ENCODE results near the gene RAPGEF1.

DNA sequence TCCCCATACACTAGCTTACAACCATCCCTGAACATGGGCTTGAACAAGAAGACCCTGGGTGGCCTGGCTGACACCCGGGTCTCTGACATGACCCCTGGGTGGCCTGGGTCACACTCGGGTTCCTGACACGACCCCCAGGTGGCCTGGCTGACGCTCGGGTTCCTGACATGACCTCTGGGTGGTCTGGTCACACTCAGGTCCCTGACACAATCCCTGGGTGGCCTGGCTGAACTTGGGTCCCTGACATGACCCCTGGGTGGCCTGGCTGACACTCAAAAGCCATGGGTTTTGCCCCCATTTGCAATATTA lies 156.6 kb downstream of the RAPGEF1 start:
- TF ChIP-seq ZNF124 (CRISPR knock-in tag; IDR thresholded peaks at IDR 0.05) = no peak
- no peak for TF ChIP-seq CBFB (CRISPR knock-in tag; IDR thresholded peaks at IDR 0.05)
- TF ChIP-seq, protein P1, sequence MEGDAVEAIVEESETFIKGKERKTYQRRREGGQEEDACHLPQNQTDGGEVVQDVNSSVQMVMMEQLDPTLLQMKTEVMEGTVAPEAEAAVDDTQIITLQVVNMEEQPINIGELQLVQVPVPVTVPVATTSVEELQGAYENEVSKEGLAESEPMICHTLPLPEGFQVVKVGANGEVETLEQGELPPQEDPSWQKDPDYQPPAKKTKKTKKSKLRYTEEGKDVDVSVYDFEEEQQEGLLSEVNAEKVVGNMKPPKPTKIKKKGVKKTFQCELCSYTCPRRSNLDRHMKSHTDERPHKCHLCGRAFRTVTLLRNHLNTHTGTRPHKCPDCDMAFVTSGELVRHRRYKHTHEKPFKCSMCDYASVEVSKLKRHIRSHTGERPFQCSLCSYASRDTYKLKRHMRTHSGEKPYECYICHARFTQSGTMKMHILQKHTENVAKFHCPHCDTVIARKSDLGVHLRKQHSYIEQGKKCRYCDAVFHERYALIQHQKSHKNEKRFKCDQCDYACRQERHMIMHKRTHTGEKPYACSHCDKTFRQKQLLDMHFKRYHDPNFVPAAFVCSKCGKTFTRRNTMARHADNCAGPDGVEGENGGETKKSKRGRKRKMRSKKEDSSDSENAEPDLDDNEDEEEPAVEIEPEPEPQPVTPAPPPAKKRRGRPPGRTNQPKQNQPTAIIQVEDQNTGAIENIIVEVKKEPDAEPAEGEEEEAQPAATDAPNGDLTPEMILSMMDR (CRISPR knock-in tag; IDR thresholded peaks at IDR 0.05) = no peak
- TF ChIP-seq, protein P2, sequence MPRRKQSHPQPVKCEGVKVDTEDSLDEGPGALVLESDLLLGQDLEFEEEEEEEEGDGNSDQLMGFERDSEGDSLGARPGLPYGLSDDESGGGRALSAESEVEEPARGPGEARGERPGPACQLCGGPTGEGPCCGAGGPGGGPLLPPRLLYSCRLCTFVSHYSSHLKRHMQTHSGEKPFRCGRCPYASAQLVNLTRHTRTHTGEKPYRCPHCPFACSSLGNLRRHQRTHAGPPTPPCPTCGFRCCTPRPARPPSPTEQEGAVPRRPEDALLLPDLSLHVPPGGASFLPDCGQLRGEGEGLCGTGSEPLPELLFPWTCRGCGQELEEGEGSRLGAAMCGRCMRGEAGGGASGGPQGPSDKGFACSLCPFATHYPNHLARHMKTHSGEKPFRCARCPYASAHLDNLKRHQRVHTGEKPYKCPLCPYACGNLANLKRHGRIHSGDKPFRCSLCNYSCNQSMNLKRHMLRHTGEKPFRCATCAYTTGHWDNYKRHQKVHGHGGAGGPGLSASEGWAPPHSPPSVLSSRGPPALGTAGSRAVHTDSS (CRISPR knock-in tag; conservative IDR thresholded peaks at IDR 0.05) = no peak
- no peak for TF ChIP-seq HDAC1 (CRISPR knock-in tag; IDR thresholded peaks at IDR 0.05)
- TF ChIP-seq EP300 (IDR thresholded peaks at IDR 0.05; ENCODE audit: low read depth in 2 of 2, low read length in 2 of 2) = no peak
- no peak for TF ChIP-seq EP300 (CRISPR knock-in tag; IDR thresholded peaks at IDR 0.05; ENCODE audit: borderline replicate concordance)
- TF ChIP-seq, protein P3, sequence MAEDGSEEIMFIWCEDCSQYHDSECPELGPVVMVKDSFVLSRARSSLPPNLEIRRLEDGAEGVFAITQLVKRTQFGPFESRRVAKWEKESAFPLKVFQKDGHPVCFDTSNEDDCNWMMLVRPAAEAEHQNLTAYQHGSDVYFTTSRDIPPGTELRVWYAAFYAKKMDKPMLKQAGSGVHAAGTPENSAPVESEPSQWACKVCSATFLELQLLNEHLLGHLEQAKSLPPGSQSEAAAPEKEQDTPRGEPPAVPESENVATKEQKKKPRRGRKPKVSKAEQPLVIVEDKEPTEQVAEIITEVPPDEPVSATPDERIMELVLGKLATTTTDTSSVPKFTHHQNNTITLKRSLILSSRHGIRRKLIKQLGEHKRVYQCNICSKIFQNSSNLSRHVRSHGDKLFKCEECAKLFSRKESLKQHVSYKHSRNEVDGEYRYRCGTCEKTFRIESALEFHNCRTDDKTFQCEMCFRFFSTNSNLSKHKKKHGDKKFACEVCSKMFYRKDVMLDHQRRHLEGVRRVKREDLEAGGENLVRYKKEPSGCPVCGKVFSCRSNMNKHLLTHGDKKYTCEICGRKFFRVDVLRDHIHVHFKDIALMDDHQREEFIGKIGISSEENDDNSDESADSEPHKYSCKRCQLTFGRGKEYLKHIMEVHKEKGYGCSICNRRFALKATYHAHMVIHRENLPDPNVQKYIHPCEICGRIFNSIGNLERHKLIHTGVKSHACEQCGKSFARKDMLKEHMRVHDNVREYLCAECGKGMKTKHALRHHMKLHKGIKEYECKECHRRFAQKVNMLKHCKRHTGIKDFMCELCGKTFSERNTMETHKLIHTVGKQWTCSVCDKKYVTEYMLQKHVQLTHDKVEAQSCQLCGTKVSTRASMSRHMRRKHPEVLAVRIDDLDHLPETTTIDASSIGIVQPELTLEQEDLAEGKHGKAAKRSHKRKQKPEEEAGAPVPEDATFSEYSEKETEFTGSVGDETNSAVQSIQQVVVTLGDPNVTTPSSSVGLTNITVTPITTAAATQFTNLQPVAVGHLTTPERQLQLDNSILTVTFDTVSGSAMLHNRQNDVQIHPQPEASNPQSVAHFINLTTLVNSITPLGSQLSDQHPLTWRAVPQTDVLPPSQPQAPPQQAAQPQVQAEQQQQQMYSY (CRISPR knock-in tag; IDR thresholded peaks at IDR 0.05) = no peak
- TF ChIP-seq PTBP1 (IDR thresholded peaks at IDR 0.05; ENCODE audit: low read depth, low read length, poor library complexity, severe bottlenecking) = no peak
